Measurements from ENCODE around the gene PTGER4. TPM values are rescaled to one million over a fixed set of nuclear protein-coding genes. Genes with fewer than 3 reads are reported as not detected.

Gene PTGER4
- total and polyA plus RNA-seq, 4 donors, result 0.60 to 6.8 (median 2.8) TPM

- TF ChIP-seq REST (IDR thresholded peaks at IDR 0.05), result no peak
- no peak for TF ChIP-seq HNF4G (IDR thresholded peaks at IDR 0.05)
- TF ChIP-seq HNF4A (conservative IDR thresholded peaks at IDR 0.05), result no peak
- no peak for TF ChIP-seq JUND (IDR thresholded peaks at IDR 0.05)
- no peak for TF ChIP-seq GABPA (IDR thresholded peaks at IDR 0.05 in 1 of 2, conservative IDR thresholded peaks at IDR 0.05 in 1 of 2)
- TF ChIP-seq ATF3 (IDR thresholded peaks at IDR 0.05), result no peak
- no peak for TF ChIP-seq FOXA1 (IDR thresholded peaks at IDR 0.05)
- TF ChIP-seq TAF1 (conservative IDR thresholded peaks at IDR 0.05), result no peak
Measured at GRCh38 chr5:40716590-40716989, 36.9 kb downstream of the PTGER4 start (continued).

GRCh38 chr5:40717281-40717680 is 37.6 kb downstream of the PTGER4 start:
- H3K4me3 ChIP-seq (ENCODE audit: low read depth in 1 of 3, low read length in 3 of 3), result no peak overlapping the region
- TF ChIP-seq HNF4G (IDR thresholded peaks at IDR 0.05) (no peak), CTCF (IDR thresholded peaks at IDR 0.05; ENCODE audit: low read depth, low read length, missing input control) (no peak), RAD21 (IDR thresholded peaks at IDR 0.05) (no peak), MAX (IDR thresholded peaks at IDR 0.05) (peak; percentile 42), FOXA1 (IDR thresholded peaks at IDR 0.05) (no peak), GABPA (IDR thresholded peaks at IDR 0.05 in 1 of 2, conservative IDR thresholded peaks at IDR 0.05 in 1 of 2) (no peak), TAF1 (conservative IDR thresholded peaks at IDR 0.05) (no peak), SP1 (IDR thresholded peaks at IDR 0.05) (peak; percentile 61), ATF3 (IDR thresholded peaks at IDR 0.05) (no peak), HNF4A (conservative IDR thresholded peaks at IDR 0.05) (peak; percentile 68 to 79), RXRA (IDR thresholded peaks at IDR 0.05) (peak; percentile 53 to 73), ZBTB33 (IDR thresholded peaks at IDR 0.05) (peak; percentile 41), EGR1 (IDR thresholded peaks at IDR 0.05; ENCODE audit: low read depth in 2 of 2) (no peak), JUND (IDR thresholded peaks at IDR 0.05) (no peak), FOXA2 (IDR thresholded peaks at IDR 0.05) (no peak), YY1 (IDR thresholded peaks at IDR 0.05) (peak; percentile 61), NR2F2 (IDR thresholded peaks at IDR 0.05) (no peak), REST (IDR thresholded peaks at IDR 0.05) (peak; percentile 58)
- H3K9ac ChIP-seq (ENCODE audit: low read depth in 1 of 2, low read length in 2 of 2), result no peak overlapping the region
- no peak for DNase-seq (ENCODE audit: low spot score)
- H3K9me3 ChIP-seq (ENCODE audit: control insufficient read depth in 4 of 4, low read length in 3 of 4), result no peaks in the 10 kb centered on the region
- peak overlapping the region; percentile 19 to 48 for H3K27ac ChIP-seq (ENCODE audit: low read depth in 1 of 2, low read length in 2 of 2)
- no peaks in the 10 kb centered on the region for H3K27me3 ChIP-seq (ENCODE audit: control insufficient read depth in 4 of 4, insufficient read depth in 4 of 4, low read length in 3 of 4)
- H3K36me3 ChIP-seq (ENCODE audit: control insufficient read depth in 4 of 4, insufficient read depth in 3 of 4, low read depth in 1 of 4, low read length in 3 of 4), result peaks cover 0 to 7% (median 0%) of the 10 kb centered on the region in 4 donors
- H3K4me1 ChIP-seq (ENCODE audit: control insufficient read depth in 4 of 4, insufficient read depth in 4 of 4, low read length in 3 of 4), result peaks cover 2 to 15% (median 10%) of the 10 kb centered on the region in 4 donors
